ENCODE results near the gene HOXB3.

GRCh38 chr17:48575673-48576478, 14.2 kb downstream of the HOXB3 start:
- no peak for TF ChIP-seq CTCF (IDR thresholded peaks at IDR 0.05)
- TF ChIP-seq ZFX (IDR thresholded peaks at IDR 0.05; ENCODE audit: borderline replicate concordance) = no peak

All from 22Rv1 (cell line).